HepG2 (cell line): ENCODE data around the gene SOX12. TPM values are rescaled to one million over a fixed set of nuclear protein-coding genes. Genes with fewer than 3 reads are reported as not detected.
A peak's percentile ranks its signal among the peaks of the same experiment; 100 is the strongest.

Source experiments
- ATAC-seq: fragments of 200-7000 bp; cut with Tn5 transposase; 3 replicates; pipeline ENCODE4 v1.9.1; 2020; ENCODE audit warnings: mild to moderate bottlenecking, moderate library complexity
- BruUV-seq: library from RNA; stranded (reverse); fragments of 400-500 nt; replicated peaks from 2 replicates; lab custom pipeline; 2021; lab: Mats Ljungman, UMichigan
- CTCF ChIA-PET: fragments of 300-600 bp; formaldehyde crosslinking; extraction: SDS; loops from one replicate; lab custom pipeline; 2021; ENCODE audit warnings: low total read pairs, inconsistent platforms, low intra/inter-chr PET ratio; lab: Yijun Ruan, JAX
- POLR2A ChIA-PET: fragments of 350-600 bp; sonication (Branson Sonifier 250); formaldehyde crosslinking; loops from one replicate; lab custom pipeline; 2020; ENCODE audit warnings: antibody characterized with exemption, inconsistent platforms; lab: Yijun Ruan, JAX
- DNase-seq: peaks from one replicate; pipeline ENCODE4 v3.0.0-alpha.2; 2015; ENCODE audit warnings: low spot score
- FAIRE-seq: peaks from 3 replicates; lab custom pipeline; 2011; peaks lifted over from hg19 to GRCh38; lab: Jason Lieb, UNC
- H2AFZ ChIP-seq: one replicate; pipeline ENCODE4 v1.6.1; 2011; ENCODE audit warnings: low read length, inconsistent platforms
- H3K27ac ChIP-seq: fragments of 300-600 bp; 3 replicates; pipeline ENCODE4 v1.8.0; 2011; ENCODE audit warnings: mixed run types, mild to moderate bottlenecking, mixed read lengths, low read length, inconsistent platforms; ENCODE audit not compliant: insufficient read depth; ENCODE audit errors: extremely low read length
- H3K27me3 ChIP-seq, 2 experiments: fragments of 200-600 bp in 1 of 2; 2 replicates in 1 of 2; 3 replicates in 1 of 2; pipeline versions ENCODE4 v1.6.0 to v1.8.0; 2011; ENCODE audit warnings: low read length in 2 of 2, mild to moderate bottlenecking in 2 of 2, moderate library complexity in 2 of 2, inconsistent platforms in 1 of 2; ENCODE audit not compliant: insufficient read depth in 2 of 2, control insufficient read depth in 1 of 2
- H3K36me3 ChIP-seq, 2 experiments: fragments of 200-600 bp in 1 of 2; replicated peaks in 1 of 2; 2 replicates in 1 of 2; 3 replicates in 1 of 2; pipeline versions ENCODE4 v1.5.1 to v1.8.0; 2011; ENCODE audit warnings: low read length in 2 of 2, inconsistent platforms in 1 of 2; ENCODE audit not compliant: insufficient read depth in 2 of 2, control insufficient read depth in 1 of 2
- H3K4me1 ChIP-seq: 2 replicates; pipeline ENCODE4 v1.5.1; 2012; ENCODE audit warnings: low read length, inconsistent platforms; ENCODE audit not compliant: insufficient read depth
- H3K4me2 ChIP-seq: 2 replicates; pipeline ENCODE4 v1.6.0; 2011; ENCODE audit warnings: low read depth, low read length, inconsistent platforms
- H3K4me3 ChIP-seq, 3 experiments: fragments of 200-600 bp in 1 of 3; sonication (generic), shearing (Covaris generic) in 1 of 3; replicated peaks in 1 of 3; 2 replicates each; pipeline ENCODE4 v1.5.1; 2011 to 2016; ENCODE audit warnings: low read length in 3 of 3, inconsistent platforms in 2 of 3, low read depth in 2 of 3, mild to moderate bottlenecking in 2 of 3, control low read depth in 1 of 3, mixed read lengths in 1 of 3; ENCODE audit not compliant: insufficient read depth in 1 of 3
- H3K79me2 ChIP-seq: one replicate; pipeline ENCODE4 v1.6.1; 2011; ENCODE audit warnings: low read length, inconsistent platforms; ENCODE audit not compliant: insufficient read depth
- H3K9ac ChIP-seq: 2 replicates; pipeline ENCODE4 v1.6.0; 2011; ENCODE audit warnings: mild to moderate bottlenecking, low read depth, low read length, inconsistent platforms; ENCODE audit not compliant: insufficient read depth
- H3K9me3 ChIP-seq: 2 replicates; pipeline ENCODE4 v1.5.1; 2012; ENCODE audit warnings: mild to moderate bottlenecking, low read length
- H4K20me1 ChIP-seq: 2 replicates; pipeline ENCODE4 v1.6.0; 2011; ENCODE audit warnings: inconsistent platforms, mild to moderate bottlenecking, low read length, moderate library complexity; ENCODE audit not compliant: insufficient read depth
- ATAD3A ChIP-seq: sonication (generic); formaldehyde crosslinking; IDR thresholded peaks from 2 replicates; pipeline ENCODE4 v1.4.0; 2020; ENCODE audit warnings: missing genetic modification reagents
- FOSL2 ChIP-seq: sonication (generic); formaldehyde crosslinking; IDR thresholded peaks from 2 replicates; pipeline ENCODE4 v1.4.0; 2020; ENCODE audit warnings: missing genetic modification reagents
- FOXA3 ChIP-seq: IDR thresholded peaks from 2 replicates; pipeline ENCODE4 v1.6.1; 2016; ENCODE audit warnings: missing genetic modification reagents, missing compliant biosample characterization
- FOXP1 ChIP-seq, 2 experiments: fragments of 450-650 bp in 1 of 2; IDR thresholded peaks; 2 replicates each; pipeline ENCODE4 v1.6.1; 2017 to 2018; ENCODE audit warnings: antibody characterized with exemption in 1 of 2
- IRX3 ChIP-seq: sonication (generic); formaldehyde crosslinking; IDR thresholded peaks from 2 replicates; pipeline ENCODE4 v1.8.1; 2023; ENCODE audit warnings: mild to moderate bottlenecking, low read depth, missing genetic modification reagents, borderline replicate concordance
- KDM3A ChIP-seq: IDR thresholded peaks from 2 replicates; pipeline ENCODE4 v1.6.1; 2018; ENCODE audit warnings: low read depth, missing compliant biosample characterization
- RARA ChIP-seq: IDR thresholded peaks from 2 replicates; pipeline ENCODE4 v1.6.1; 2016; ENCODE audit warnings: missing genetic modification reagents, missing compliant biosample characterization
- RFX5 ChIP-seq: IDR thresholded peaks from 2 replicates; pipeline ENCODE4 v1.6.1; 2011; ENCODE audit warnings: low read depth, low read length, improper control_type of control experiment
- RXRA ChIP-seq: sonication (generic); formaldehyde crosslinking; IDR thresholded peaks from 2 replicates; pipeline ENCODE4 v1.5.1; 2020; ENCODE audit warnings: missing genetic modification reagents
- SATB2 ChIP-seq: sonication (generic); formaldehyde crosslinking; IDR thresholded peaks from 2 replicates; pipeline ENCODE4 v1.5.0; 2020; ENCODE audit warnings: missing genetic modification reagents
- SIX1 ChIP-seq: sonication (generic); formaldehyde crosslinking; IDR thresholded peaks from 2 replicates; pipeline ENCODE4 v1.4.0; 2020; ENCODE audit warnings: missing genetic modification reagents, borderline replicate concordance
- SKI ChIP-seq: fragments of 450-650 bp; IDR thresholded peaks from one replicate; pipeline ENCODE4 v1.6.1; 2018; ENCODE audit warnings: mild to moderate bottlenecking; ENCODE audit not compliant: partially characterized antibody
- SRF ChIP-seq: IDR thresholded peaks from 2 replicates; pipeline ENCODE4 v1.6.1; 2011; ENCODE audit warnings: mild to moderate bottlenecking, low read depth, low read length, moderate library complexity
- ZFP82 ChIP-seq: sonication (generic); formaldehyde crosslinking; IDR thresholded peaks from 2 replicates; pipeline ENCODE4 v1.5.1; 2020; ENCODE audit warnings: mild to moderate bottlenecking, missing genetic modification reagents, borderline replicate concordance
- ZNF12 ChIP-seq: sonication (generic); formaldehyde crosslinking; IDR thresholded peaks from 2 replicates; pipeline ENCODE4 v1.5.0; 2020; ENCODE audit warnings: missing genetic modification reagents
- ZNF879 ChIP-seq: sonication (generic); formaldehyde crosslinking; IDR thresholded peaks from 2 replicates; pipeline ENCODE4 v1.8.1; 2023; ENCODE audit warnings: missing genetic modification reagents
- in situ Hi-C: cut with HindIII; loops from 2 replicates; pipeline ENCODE4 v1.10.0; 2017; ENCODE audit warnings: low pct_unique_long_range_greater_than_20kb; ENCODE audit not compliant: extremely low pct_ligation_motif_present
- intact Hi-C: fragments of 100-400 bp; cut with micrococcal nuclease; formaldehyde crosslinking; loops from one replicate; pipeline ENCODE4 v1.10.0; 2022; ENCODE audit not compliant: unreplicated experiment
- polyA plus RNA-seq, 8 experiments: library from polyadenylated mRNA; depleted of rRNA in 3 of 8; stranded (reverse) in 7 of 8; unstranded in 1 of 8; fragments of >200 nt; fragmentation: Illumina TruSeq in 4 of 8; extraction: Trizol in 4 of 8; gene quantifications; 2 replicates each; pipeline versions ENCODE4 v1.2.1 to v1.2.3, GENCODE V29; 2011 to 2016; ENCODE audit warnings: low read depth in 4 of 8, missing spikeins in 1 of 8, mixed read lengths in 1 of 8; ENCODE audit not compliant: insufficient read depth in 1 of 8
- total RNA-seq, 5 experiments: library from RNA; depleted of rRNA; stranded (reverse); fragments of >200 nt; fragmentation: Illumina TruSeq; extraction: Trizol; gene quantifications; 2 replicates each; pipeline ENCODE4 v1.2.3, GENCODE V29; 2016; ENCODE audit warnings: low read depth in 1 of 5
- TF ChIP-seq, protein P1 (sequence below): IDR thresholded peaks from 2 replicates; pipeline ENCODE4 v1.6.1; 2016; ENCODE audit warnings: mild to moderate bottlenecking, missing biosample characterization, missing genetic modification reagents
- TF ChIP-seq, protein P2 (sequence below): sonication (generic); formaldehyde crosslinking; IDR thresholded peaks from 2 replicates; pipeline ENCODE4 v1.4.0; 2020; ENCODE audit warnings: mild to moderate bottlenecking, low read depth, missing genetic modification reagents
- TF ChIP-seq, protein P3 (sequence below): IDR thresholded peaks from 2 replicates; pipeline ENCODE4 v1.6.1; 2012; ENCODE audit warnings: low read depth, low read length, improper control_type of control experiment
- TF ChIP-seq, protein P4 (sequence below): sonication (generic); formaldehyde crosslinking; IDR thresholded peaks from 2 replicates; pipeline ENCODE4 v1.8.0; 2022; ENCODE audit warnings: mild to moderate bottlenecking, missing genetic modification reagents, moderate library complexity
- TF ChIP-seq, protein P5 (sequence below): sonication (generic); formaldehyde crosslinking; IDR thresholded peaks from 2 replicates; pipeline ENCODE4 v1.4.0; 2020; ENCODE audit warnings: missing genetic modification reagents

The SOX12 gene
- total and polyA plus RNA-seq, 2 of the 13 experiments (the other 11 are each of a cell fraction or from before 2014, with no cell fraction given), result 10.0 to 18.7 TPM

DNA sequence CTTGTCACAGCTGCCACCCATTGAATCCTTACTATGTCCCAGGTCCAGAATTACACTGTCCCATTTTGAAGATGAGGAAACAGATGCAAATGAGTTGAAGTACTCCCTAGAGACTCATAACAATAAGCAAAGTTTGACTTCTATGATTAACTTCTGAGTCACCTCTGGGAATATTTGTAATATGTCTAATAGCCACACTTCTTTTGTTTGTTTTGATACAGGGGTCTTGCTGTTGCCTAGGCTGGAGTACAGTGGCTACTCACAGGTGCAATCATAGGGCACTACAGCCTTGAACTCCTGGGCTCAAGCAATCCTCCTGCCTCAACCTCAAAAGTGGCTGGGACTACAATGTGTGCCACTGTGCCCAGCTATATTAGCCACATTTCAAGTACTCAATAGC is 11.4 kb upstream of the SOX12 start:
- BruUV-seq, result no TSS peak
- H3K9me3 ChIP-seq, result no peaks in the 10 kb centered on the region
- DNase-seq (peak; percentile 60), FAIRE-seq (no peak), ATAC-seq (no peak)
- no peak overlapping the region for H3K9ac ChIP-seq
- H3K79me2 ChIP-seq, result no peaks in the 10 kb centered on the region
- no peak overlapping the region for H3K27ac ChIP-seq
- no peak overlapping the region for H3K4me3 ChIP-seq
- intact Hi-C loops (no loop called here), in situ Hi-C loops (no loop called here)
- H2AFZ ChIP-seq, result no peak overlapping the region
- ChIA-PET CTCF (no interaction called here), POLR2A (interaction anchor here (3.7 kb wide), 1 partner anchor 15 kb away, joined by 9 read pairs; no protein-coding TSS in a partner anchor)
- H3K36me3 ChIP-seq, result no peaks in the 10 kb centered on the region
- H4K20me1 ChIP-seq, result no peaks in the 10 kb centered on the region
- H3K4me1 ChIP-seq, result peaks cover 30% of the 10 kb centered on the region
- no peak overlapping the region for H3K4me2 ChIP-seq
- no peaks in the 10 kb centered on the region for H3K27me3 ChIP-seq
- no peak for TF ChIP-seq FOXA3 (CRISPR knock-in tag)
- TF ChIP-seq SATB2 (CRISPR knock-in tag), result no peak
- TF ChIP-seq, protein P1, sequence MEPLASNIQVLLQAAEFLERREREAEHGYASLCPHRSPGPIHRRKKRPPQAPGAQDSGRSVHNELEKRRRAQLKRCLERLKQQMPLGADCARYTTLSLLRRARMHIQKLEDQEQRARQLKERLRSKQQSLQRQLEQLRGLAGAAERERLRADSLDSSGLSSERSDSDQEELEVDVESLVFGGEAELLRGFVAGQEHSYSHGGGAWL (CRISPR knock-in tag), result no peak
- TF ChIP-seq ZNF12 (CRISPR knock-in tag), result no peak
- no peak for TF ChIP-seq KDM3A (CRISPR knock-in tag)
- TF ChIP-seq ZNF879 (CRISPR knock-in tag), result no peak
- TF ChIP-seq SRF, result no peak
- TF ChIP-seq, protein P2, sequence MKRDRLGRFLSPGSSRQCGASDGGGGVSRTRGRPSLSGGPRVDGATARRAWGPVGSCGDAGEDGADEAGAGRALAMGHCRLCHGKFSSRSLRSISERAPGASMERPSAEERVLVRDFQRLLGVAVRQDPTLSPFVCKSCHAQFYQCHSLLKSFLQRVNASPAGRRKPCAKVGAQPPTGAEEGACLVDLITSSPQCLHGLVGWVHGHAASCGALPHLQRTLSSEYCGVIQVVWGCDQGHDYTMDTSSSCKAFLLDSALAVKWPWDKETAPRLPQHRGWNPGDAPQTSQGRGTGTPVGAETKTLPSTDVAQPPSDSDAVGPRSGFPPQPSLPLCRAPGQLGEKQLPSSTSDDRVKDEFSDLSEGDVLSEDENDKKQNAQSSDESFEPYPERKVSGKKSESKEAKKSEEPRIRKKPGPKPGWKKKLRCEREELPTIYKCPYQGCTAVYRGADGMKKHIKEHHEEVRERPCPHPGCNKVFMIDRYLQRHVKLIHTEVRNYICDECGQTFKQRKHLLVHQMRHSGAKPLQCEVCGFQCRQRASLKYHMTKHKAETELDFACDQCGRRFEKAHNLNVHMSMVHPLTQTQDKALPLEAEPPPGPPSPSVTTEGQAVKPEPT (CRISPR knock-in tag), result no peak
- peak; percentile 86 for TF ChIP-seq RARA
- TF ChIP-seq, protein P3, sequence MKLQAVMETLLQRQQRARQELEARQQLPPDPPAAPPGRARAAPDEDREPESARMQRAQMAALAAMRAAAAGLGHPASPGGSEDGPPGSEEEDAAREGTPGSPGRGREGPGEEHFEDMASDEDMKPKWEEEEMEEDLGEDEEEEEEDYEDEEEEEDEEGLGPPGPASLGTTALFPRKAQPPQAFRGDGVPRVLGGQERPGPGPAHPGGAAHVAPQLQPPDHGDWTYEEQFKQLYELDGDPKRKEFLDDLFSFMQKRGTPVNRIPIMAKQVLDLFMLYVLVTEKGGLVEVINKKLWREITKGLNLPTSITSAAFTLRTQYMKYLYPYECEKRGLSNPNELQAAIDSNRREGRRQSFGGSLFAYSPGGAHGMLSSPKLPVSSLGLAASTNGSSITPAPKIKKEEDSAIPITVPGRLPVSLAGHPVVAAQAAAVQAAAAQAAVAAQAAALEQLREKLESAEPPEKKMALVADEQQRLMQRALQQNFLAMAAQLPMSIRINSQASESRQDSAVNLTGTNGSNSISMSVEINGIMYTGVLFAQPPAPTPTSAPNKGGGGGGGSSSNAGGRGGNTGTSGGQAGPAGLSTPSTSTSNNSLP, result 0 out of 2 replicates have a peak, but pooled peaks have one; percentile 34
- TF ChIP-seq IRX3 (CRISPR knock-in tag), result no peak
- TF ChIP-seq, protein P4, sequence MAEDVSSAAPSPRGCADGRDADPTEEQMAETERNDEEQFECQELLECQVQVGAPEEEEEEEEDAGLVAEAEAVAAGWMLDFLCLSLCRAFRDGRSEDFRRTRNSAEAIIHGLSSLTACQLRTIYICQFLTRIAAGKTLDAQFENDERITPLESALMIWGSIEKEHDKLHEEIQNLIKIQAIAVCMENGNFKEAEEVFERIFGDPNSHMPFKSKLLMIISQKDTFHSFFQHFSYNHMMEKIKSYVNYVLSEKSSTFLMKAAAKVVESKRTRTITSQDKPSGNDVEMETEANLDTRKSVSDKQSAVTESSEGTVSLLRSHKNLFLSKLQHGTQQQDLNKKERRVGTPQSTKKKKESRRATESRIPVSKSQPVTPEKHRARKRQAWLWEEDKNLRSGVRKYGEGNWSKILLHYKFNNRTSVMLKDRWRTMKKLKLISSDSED, result no peak
- TF ChIP-seq ZFP82, result no peak
- TF ChIP-seq RFX5, result no peak
- TF ChIP-seq RXRA, result peak; percentile 71; the same call in 1 of the 2 replicates
- peak; percentile 34; the same call in 1 of the 2 replicates for TF ChIP-seq FOSL2 (CRISPR knock-in tag)
- TF ChIP-seq SKI, result peak; percentile 25
- TF ChIP-seq ATAD3A (CRISPR knock-in tag), result no peak
- no peak for TF ChIP-seq SIX1 (CRISPR knock-in tag)
- no peak for TF ChIP-seq FOXP1 (IDR thresholded peaks at IDR 0.05)
- no peak for TF ChIP-seq FOXP1 (CRISPR knock-in tag; IDR thresholded peaks at IDR 0.05)
- TF ChIP-seq, protein P5, sequence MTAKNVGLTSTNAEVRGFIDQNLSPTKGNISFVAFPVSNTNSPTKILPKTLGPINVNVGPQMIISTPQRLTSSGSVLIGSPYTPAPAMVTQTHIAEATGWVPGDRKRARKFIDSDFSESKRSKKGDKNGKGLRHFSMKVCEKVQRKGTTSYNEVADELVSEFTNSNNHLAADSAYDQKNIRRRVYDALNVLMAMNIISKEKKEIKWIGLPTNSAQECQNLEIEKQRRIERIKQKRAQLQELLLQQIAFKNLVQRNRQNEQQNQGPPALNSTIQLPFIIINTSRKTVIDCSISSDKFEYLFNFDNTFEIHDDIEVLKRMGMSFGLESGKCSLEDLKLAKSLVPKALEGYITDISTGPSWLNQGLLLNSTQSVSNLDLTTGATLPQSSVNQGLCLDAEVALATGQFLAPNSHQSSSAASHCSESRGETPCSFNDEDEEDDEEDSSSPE (CRISPR knock-in tag), result no peak
